ENCODE data around the gene CCNY. TPM values are rescaled to one million over a fixed set of nuclear protein-coding genes. Genes with fewer than 3 reads are reported as not detected.

The CCNY gene
- total RNA-seq, 1 experiment from 2014 or later = 62.2 TPM

- Histone ChIP-seq H4K20me1 (ENCODE audit: insufficient read depth) (no peaks in the 10 kb centered on the region), H3K4me3 (replicated peaks in 1 of 2; ENCODE audit: low read depth in 1 of 2, low read length in 2 of 2) (no peak overlapping the region), H3K4me1 (ENCODE audit: control insufficient read depth in 1 of 2, insufficient read depth in 2 of 2, low read length in 2 of 2) (no peaks in the 10 kb centered on the region), H3K9me2 (ENCODE audit: insufficient read depth) (no peaks in the 10 kb centered on the region), H3K27ac (ENCODE audit: low read depth, low read length) (no peak overlapping the region), H3K36me3 (ENCODE audit: control insufficient read depth in 1 of 2, insufficient read depth in 2 of 2, low read length in 2 of 2) (no peaks in the 10 kb centered on the region), H3K9me3 (ENCODE audit: control insufficient read depth in 1 of 2, insufficient read depth in 1 of 2, low read depth in 1 of 2, low read length in 2 of 2) (no peaks in the 10 kb centered on the region), H3K27me3 (ENCODE audit: insufficient read depth, low read length) (peaks cover 10% of the 10 kb centered on the region; the same call in 1 of the 2 replicates), H3K79me2 (ENCODE audit: insufficient read depth, low read length) (no peaks in the 10 kb centered on the region), H3K9ac (ENCODE audit: low read length) (no peak overlapping the region), H2AFZ (ENCODE audit: low read depth, low read length, poor library complexity, severe bottlenecking) (no peak overlapping the region), H3K4me2 (ENCODE audit: low read length) (no peak overlapping the region)
- no TSS peak for BruUV-seq (replicated peaks)
- ChIA-PET RAD21 (ENCODE audit: low non-redundant PET in 1 of 2, low total read pairs in 2 of 2, uncharacterized antibody in 2 of 2, unreplicated experiment in 2 of 2) (no interaction called here), POLR2A (no interaction called here), CTCF (no interaction called here)
- ATAC-seq (no peak), DNase-seq (ENCODE audit: low read depth, low spot score) (no peak)
- TF ChIP-seq EZH2phosphoT487 (IDR thresholded peaks at IDR 0.05; ENCODE audit: borderline replicate concordance) (no peak), EGR1 (IDR thresholded peaks at IDR 0.05; ENCODE audit: low read depth) (no peak), SP1 (IDR thresholded peaks at IDR 0.05; ENCODE audit: low read depth) (no peak), SIN3A (IDR thresholded peaks at IDR 0.05; ENCODE audit: low read depth) (no peak), EZH2 (IDR thresholded peaks at IDR 0.05) (no peak), MAX (IDR thresholded peaks at IDR 0.05) (no peak), CBX3 (IDR thresholded peaks at IDR 0.05; ENCODE audit: low read depth) (no peak), RAD21 (IDR thresholded peaks at IDR 0.05; ENCODE audit: low read depth) (no peak), ZFX (IDR thresholded peaks at IDR 0.05) (no peak), ZNF274 (IDR thresholded peaks at IDR 0.05; ENCODE audit: low read depth, low read length) (no peak), FOSL1 (IDR thresholded peaks at IDR 0.05; ENCODE audit: low read depth) (no peak), CTCF (IDR thresholded peaks at IDR 0.05 in 2 of 3, conservative IDR thresholded peaks at IDR 0.05 in 1 of 3; ENCODE audit: borderline replicate concordance in 1 of 3, insufficient read depth in 1 of 3, low read depth in 2 of 3, low read length in 2 of 3) (no peak), YY1 (IDR thresholded peaks at IDR 0.05; ENCODE audit: extremely low read depth, insufficient replicate concordance, low read depth, low read length) (no peak), POLR2AphosphoS5 (IDR thresholded peaks at IDR 0.05; ENCODE audit: low read depth, low read length) (no peak), SRF (IDR thresholded peaks at IDR 0.05; ENCODE audit: low read depth) (no peak), CEBPB (IDR thresholded peaks at IDR 0.05; ENCODE audit: low read depth) (no peak), TCF7L2 (IDR thresholded peaks at IDR 0.05; ENCODE audit: borderline replicate concordance, extremely low read depth, insufficient read depth, insufficient read length) (no peak)
- intact Hi-C loops (cut with micrococcal nuclease) = no loop called here
Observed at GRCh38 chr10:35595106-35595505, 258.8 kb downstream of the CCNY start.

Data from HCT116 (cell line).